Calu3 (cell line): ENCODE measurements around the gene TCF4. TPM values are rescaled to one million over a fixed set of nuclear protein-coding genes. Genes with fewer than 3 reads are reported as not detected.

ENCODE experiments used
- BruUV-seq: library from RNA; stranded (reverse); fragments of 400-500 nt; replicated peaks from 2 replicates; lab custom pipeline; 2021; lab: Mats Ljungman, UMichigan
- CTCF ChIA-PET: fragments of 300-600 bp; sonication (Branson Sonifier 250); formaldehyde crosslinking; loops from one replicate; lab custom pipeline; 2022; ENCODE audit warnings: antibody characterized with exemption; lab: Charles Lee
- DNase-seq: peaks from one replicate; pipeline ENCODE4 v3.0.0; 2022
- H3K27ac Mint-ChIP-seq: one replicate; pipeline ENCODE4 v1.8.0; 2022; ENCODE audit warnings: mixed read lengths; ENCODE audit not compliant: unreplicated experiment
- H3K27me3 Mint-ChIP-seq: one replicate; pipeline ENCODE4 v1.8.0; 2022; ENCODE audit warnings: mixed read lengths; ENCODE audit not compliant: unreplicated experiment
- H3K36me3 Mint-ChIP-seq: one replicate; pipeline ENCODE4 v1.8.0; 2022; ENCODE audit warnings: mild to moderate bottlenecking, moderate library complexity, mixed read lengths; ENCODE audit not compliant: insufficient read depth, unreplicated experiment
- H3K4me1 Mint-ChIP-seq: one replicate; pipeline ENCODE4 v1.8.0; 2022; ENCODE audit warnings: mild to moderate bottlenecking, low read depth, mixed read lengths; ENCODE audit not compliant: unreplicated experiment
- H3K4me3 Mint-ChIP-seq: one replicate; pipeline ENCODE4 v1.8.0; 2022; ENCODE audit warnings: mild to moderate bottlenecking, low read depth, moderate library complexity, mixed read lengths; ENCODE audit not compliant: unreplicated experiment
- H3K9me3 Mint-ChIP-seq: one replicate; pipeline ENCODE4 v1.8.0; 2022; ENCODE audit warnings: low read depth, mixed read lengths; ENCODE audit not compliant: unreplicated experiment
- CTCF ChIP-seq: fragments of 200-600 bp; IDR thresholded peaks from one replicate; pipeline ENCODE4 v1.8.0; 2022; ENCODE audit warnings: antibody characterized with exemption; ENCODE audit not compliant: unreplicated experiment
- intact Hi-C: fragments of 100-400 bp; cut with micrococcal nuclease; formaldehyde crosslinking; loops from one replicate; pipeline ENCODE4 v1.10.0; 2022; ENCODE audit not compliant: unreplicated experiment
- total RNA-seq: library from RNA; stranded (reverse); gene quantifications from 2 replicates; pipeline ENCODE4 v1.2.3, GENCODE V29; 2022

The TCF4 gene
- total RNA-seq, 1 experiment from 2014 or later, result 0.21 TPM

GRCh38 chr18:55351241-55351691 lies 236.7 kb downstream of the TCF4 start:
- no peaks in the 10 kb centered on the region for H3K36me3 Mint-ChIP-seq
- H3K27me3 Mint-ChIP-seq, result no peaks in the 10 kb centered on the region
- CTCF ChIA-PET, result no interaction called here
- no peaks in the 10 kb centered on the region for H3K4me1 Mint-ChIP-seq
- no peak overlapping the region for H3K27ac Mint-ChIP-seq
- DNase-seq, result no peak
- intact Hi-C loops, result no loop called here
- H3K9me3 Mint-ChIP-seq, result no peaks in the 10 kb centered on the region
- no TSS peak for BruUV-seq
- TF ChIP-seq CTCF, result no peak
- H3K4me3 Mint-ChIP-seq, result no peak overlapping the region

GRCh38 chr18:55349685-55350084 lies 238.3 kb downstream of the TCF4 start:
- BruUV-seq, result no TSS peak
- DNase-seq, result no peak
- no peaks in the 10 kb centered on the region for H3K27me3 Mint-ChIP-seq
- H3K9me3 Mint-ChIP-seq, result no peaks in the 10 kb centered on the region
- H3K27ac Mint-ChIP-seq, result no peak overlapping the region
- H3K36me3 Mint-ChIP-seq, result no peaks in the 10 kb centered on the region
- H3K4me1 Mint-ChIP-seq, result no peaks in the 10 kb centered on the region
- TF ChIP-seq CTCF, result no peak
- intact Hi-C loops, result loop anchor here (10.0 kb wide), 1 partner anchor 505 kb away; no protein-coding TSS in a partner anchor
- CTCF ChIA-PET, result no interaction called here
- H3K4me3 Mint-ChIP-seq, result no peak overlapping the region

DNA sequence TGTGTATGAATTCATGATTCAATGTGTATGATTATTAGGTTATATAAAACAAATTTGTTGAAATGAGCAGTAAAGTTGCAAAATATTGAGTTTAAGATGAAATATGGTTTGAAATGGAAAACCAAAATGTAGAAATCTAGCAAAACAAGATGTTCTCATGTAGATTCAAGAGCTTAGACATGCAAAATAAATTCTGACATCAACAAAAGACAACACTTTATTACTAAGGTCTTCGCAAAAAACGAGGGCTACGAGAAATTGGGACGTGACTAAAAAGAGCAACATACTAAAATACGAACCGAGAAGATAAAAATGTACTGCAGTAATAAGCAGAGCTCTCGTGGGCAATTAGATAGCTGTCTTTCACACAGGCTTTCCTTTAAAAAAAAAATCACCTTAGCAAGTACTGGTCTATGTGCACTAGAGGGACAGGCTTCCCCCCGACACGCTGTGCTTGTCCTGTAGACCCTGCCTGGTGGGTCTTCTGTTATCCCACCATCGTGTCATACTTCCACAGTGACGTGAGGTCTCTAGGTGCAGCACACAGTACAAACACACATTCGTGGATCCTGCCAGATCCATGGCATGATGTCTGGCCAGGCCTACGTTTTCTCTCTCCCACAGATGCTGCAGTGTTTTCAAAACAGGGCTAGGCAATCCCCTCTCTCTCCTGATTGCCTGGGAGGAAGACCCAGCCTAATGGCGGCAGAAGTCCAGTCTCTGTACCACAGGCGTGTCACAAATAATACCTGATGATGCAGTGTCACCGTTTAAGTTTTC lies 240.8 kb downstream of the TCF4 start:
- H3K36me3 Mint-ChIP-seq, result no peaks in the 10 kb centered on the region
- no peak for DNase-seq
- H3K9me3 Mint-ChIP-seq, result no peaks in the 10 kb centered on the region
- TF ChIP-seq CTCF, result no peak
- H3K27me3 Mint-ChIP-seq, result no peaks in the 10 kb centered on the region
- H3K4me1 Mint-ChIP-seq, result no peaks in the 10 kb centered on the region
- no peak overlapping the region for H3K4me3 Mint-ChIP-seq
- H3K27ac Mint-ChIP-seq, result no peak overlapping the region
- intact Hi-C loops, result loop anchor here (10.0 kb wide), 1 partner anchor 508 kb away; no protein-coding TSS in a partner anchor
- CTCF ChIA-PET, result interaction anchor here (0.8 kb wide), 1 partner anchor 12 kb away, joined by 3 read pairs; no protein-coding TSS in a partner anchor
- BruUV-seq, result no TSS peak

DNA sequence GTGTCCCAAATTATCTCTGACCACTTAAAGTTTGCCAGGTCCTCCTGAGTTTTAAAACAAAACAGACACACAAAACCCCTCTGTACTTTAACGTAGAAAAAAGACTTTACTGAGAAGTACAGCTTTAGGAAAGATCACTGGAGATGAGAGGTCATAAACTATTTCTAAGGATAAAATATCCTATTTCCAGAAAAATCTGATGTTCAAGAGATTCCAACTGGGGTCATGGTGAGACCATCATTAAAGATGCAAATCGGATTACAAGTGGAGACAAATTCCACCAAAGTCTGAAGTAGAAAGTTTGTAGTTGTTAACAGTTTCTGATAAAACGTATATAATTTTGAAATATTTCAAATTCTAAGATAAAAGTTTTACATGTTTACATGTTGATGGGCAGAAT lies 241.6 kb downstream of the TCF4 start:
- no peak for TF ChIP-seq CTCF
- intact Hi-C loops, result loop anchor here (10.0 kb wide), 1 partner anchor 508 kb away; no protein-coding TSS in a partner anchor
- CTCF ChIA-PET, result no interaction called here
- Mint-ChIP-seq H3K27me3 (no peaks in the 10 kb centered on the region), H3K27ac (no peak overlapping the region), H3K36me3 (no peaks in the 10 kb centered on the region), H3K9me3 (no peaks in the 10 kb centered on the region), H3K4me1 (no peaks in the 10 kb centered on the region), H3K4me3 (no peak overlapping the region)
- BruUV-seq, result no TSS peak
- no peak for DNase-seq
